Testis (tissue), 3 donors: Measurements from ENCODE around the gene CAMK2G. TPM values are rescaled to one million over a fixed set of nuclear protein-coding genes. Genes with fewer than 3 reads are reported as not detected.

Source experiments
- DNase-seq: peaks from one replicate; pipeline ENCODE4 v3.0.0-alpha.2; 2019
- H3K27ac ChIP-seq, 2 donors: fragments of 200-600 bp; sonication (generic); one replicate each; pipeline ENCODE4 v1.5.1; 2019
- H3K27me3 ChIP-seq: fragments of 200-600 bp; sonication (generic); one replicate; pipeline ENCODE4 v1.5.1; 2019
- H3K36me3 ChIP-seq: fragments of 200-600 bp; sonication (generic); one replicate; pipeline ENCODE4 v1.5.1; 2017; ENCODE audit warnings: low read depth; ENCODE audit errors: missing control alignments
- H3K4me1 ChIP-seq: fragments of 200-600 bp; sonication (generic); one replicate; pipeline ENCODE4 v1.5.1; 2019
- H3K4me3 ChIP-seq, 2 donors: fragments of 200-600 bp; sonication (generic); one replicate each; pipeline ENCODE4 v1.5.1; 2017 to 2019
- H3K9me3 ChIP-seq: fragments of 200-600 bp; sonication (generic); one replicate; pipeline ENCODE4 v1.5.1; 2017
- POLR2A ChIP-seq: fragments of 450-650 bp; IDR thresholded peaks from one replicate; pipeline ENCODE4 v1.6.1; 2017; ENCODE audit warnings: antibody characterized with exemption, mild to moderate bottlenecking, moderate library complexity
- WGBS, 2 donors: methylation state at CpG; one replicate each; pipeline ENCODE4 v1.1.5; 2018; 5-methylcytosine and 5-hydroxymethylcytosine counted together
- intact Hi-C: fragments of 100-400 bp; cut with DNase I; formaldehyde crosslinking; loops from one replicate; pipeline ENCODE4 v1.15.1; 2023; ENCODE audit warnings: low total_unique reads
- polyA plus RNA-seq: library from polyadenylated mRNA; stranded (reverse); fragments of 350-450 nt; fragmentation: Illumina TruSeq; extraction: RNeasy Lipid Tissue Mini Kit (QIAGEN cat#74804); gene quantifications from one replicate; pipeline ENCODE4 v1.2.3, GENCODE V29; 2014; ENCODE audit warnings: low read depth, low replicate concordance; ENCODE audit not compliant: insufficient read depth
- total RNA-seq, 2 donors: library from RNA; depleted of rRNA; stranded (reverse); fragments of >200 nt; gene quantifications; one replicate each; pipeline ENCODE4 v1.2.3, GENCODE V29; 2016
- TF ChIP-seq, protein P1 (sequence below), 3 experiments: fragments of 450-650 bp in 2 of 3; fragments of 200-600 bp in 1 of 3; sonication (generic) in 1 of 3; IDR thresholded peaks; one replicate each; pipeline ENCODE4 v1.5.1; 2016 to 2019; ENCODE audit warnings: antibody characterized with exemption in 3 of 3, mild to moderate bottlenecking in 2 of 3, moderate library complexity in 1 of 3

CAMK2G gene
- total and polyA plus RNA-seq, 3 donors from 2014 or later, result 16.5 to 29.7 (median 25.4) TPM

- H3K4me1 ChIP-seq, result peaks cover 12% of the 10 kb centered on the region
Observed at GRCh38 chr10:73911553-73912004, 37.2 kb upstream of the CAMK2G start.

GRCh38 chr10:73910764-73911552, 36.6 kb upstream of the CAMK2G start, which contains the start of gene PLAU:
TSS of gene PLAU (plus strand) at chr10:73911132. CDS start at chr10:73911556, 424 bp downstream.
- Histone ChIP-seq H3K27me3 (no peaks in the 10 kb centered on the region), H3K27ac (no peak within 1 kb of the TSS), H3K9me3 (no peaks in the 10 kb centered on the region), H3K4me3 (peak within 1 kb of the TSS; percentile 44 to 50), H3K4me1 (peaks cover 16% of the 10 kb centered on the region), H3K36me3 (no peaks in the 10 kb centered on the region)
- WGBS, 2 donors, result 2 to 8% methylated on average over 8 to 59 of the region's 74 CpGs
- DNase-seq, result peak; percentile 41
- intact Hi-C loops, result no loop called here
- TF ChIP-seq, protein P1, sequence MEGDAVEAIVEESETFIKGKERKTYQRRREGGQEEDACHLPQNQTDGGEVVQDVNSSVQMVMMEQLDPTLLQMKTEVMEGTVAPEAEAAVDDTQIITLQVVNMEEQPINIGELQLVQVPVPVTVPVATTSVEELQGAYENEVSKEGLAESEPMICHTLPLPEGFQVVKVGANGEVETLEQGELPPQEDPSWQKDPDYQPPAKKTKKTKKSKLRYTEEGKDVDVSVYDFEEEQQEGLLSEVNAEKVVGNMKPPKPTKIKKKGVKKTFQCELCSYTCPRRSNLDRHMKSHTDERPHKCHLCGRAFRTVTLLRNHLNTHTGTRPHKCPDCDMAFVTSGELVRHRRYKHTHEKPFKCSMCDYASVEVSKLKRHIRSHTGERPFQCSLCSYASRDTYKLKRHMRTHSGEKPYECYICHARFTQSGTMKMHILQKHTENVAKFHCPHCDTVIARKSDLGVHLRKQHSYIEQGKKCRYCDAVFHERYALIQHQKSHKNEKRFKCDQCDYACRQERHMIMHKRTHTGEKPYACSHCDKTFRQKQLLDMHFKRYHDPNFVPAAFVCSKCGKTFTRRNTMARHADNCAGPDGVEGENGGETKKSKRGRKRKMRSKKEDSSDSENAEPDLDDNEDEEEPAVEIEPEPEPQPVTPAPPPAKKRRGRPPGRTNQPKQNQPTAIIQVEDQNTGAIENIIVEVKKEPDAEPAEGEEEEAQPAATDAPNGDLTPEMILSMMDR (IDR thresholded peaks at IDR 0.05), result no peak

More at GRCh38 chr10:73911553-73912004, 37.2 kb upstream of the CAMK2G start:
- Histone ChIP-seq H3K27me3 (no peaks in the 10 kb centered on the region), H3K27ac (no peak overlapping the region), H3K36me3 (no peaks in the 10 kb centered on the region), H3K4me3 (peak overlapping the region; percentile 44 to 50), H3K9me3 (no peaks in the 10 kb centered on the region)
- 21 to 23% methylated on average over 7 to 14 of the region's 14 CpGs for WGBS, 2 donors
- DNase-seq, result peak; percentile 28
- intact Hi-C loops, result no loop called here
- no peak for TF ChIP-seq POLR2A
- TF ChIP-seq, protein P1 (IDR thresholded peaks at IDR 0.05), result no peak

DNA sequence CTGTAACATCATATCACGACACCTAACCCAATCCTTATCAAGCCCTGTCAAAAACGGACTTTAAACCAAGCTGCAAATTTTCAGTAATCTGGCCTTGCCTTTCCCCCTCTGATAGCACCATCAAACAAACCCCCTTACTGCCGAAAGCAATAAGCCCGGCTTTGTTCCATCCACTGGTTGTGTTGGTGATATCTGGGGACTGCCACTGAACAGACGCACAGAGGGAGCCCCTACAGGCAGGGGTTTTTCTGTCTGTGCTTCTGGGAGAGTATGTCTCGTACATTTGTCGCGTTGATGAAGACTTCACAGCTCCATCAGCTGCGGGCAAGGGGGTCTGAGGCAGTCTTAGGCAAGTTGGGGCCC, 36.0 kb upstream of the CAMK2G start:
- H3K27ac ChIP-seq, result no peak overlapping the region
- intact Hi-C loops, result no loop called here
- 34 to 46% methylated on average over 9 of the region's 9 CpGs for WGBS, 2 donors
- TF ChIP-seq, protein P1 (IDR thresholded peaks at IDR 0.05), result no peak
- TF ChIP-seq POLR2A, result no peak
- H3K4me1 ChIP-seq, result peaks cover 16% of the 10 kb centered on the region
- peak overlapping the region in 1 of 2 donors; percentile 50 for H3K4me3 ChIP-seq
- no peaks in the 10 kb centered on the region for H3K36me3 ChIP-seq
- DNase-seq, result no peak
- H3K9me3 ChIP-seq, result no peaks in the 10 kb centered on the region
- H3K27me3 ChIP-seq, result no peaks in the 10 kb centered on the region

GRCh38 chr10:73909540-73910115, 35.3 kb upstream of the CAMK2G start:
- Histone ChIP-seq H3K27ac (no peak overlapping the region), H3K36me3 (no peaks in the 10 kb centered on the region), H3K4me3 (no peak overlapping the region), H3K27me3 (no peaks in the 10 kb centered on the region), H3K4me1 (peaks cover 16% of the 10 kb centered on the region), H3K9me3 (no peaks in the 10 kb centered on the region)
- DNase-seq, result no peak
- intact Hi-C loops, result no loop called here
- no peak for TF ChIP-seq POLR2A
- TF ChIP-seq, protein P1 (IDR thresholded peaks at IDR 0.05), result no peak
- WGBS, 2 donors, result 83 to 86% methylated on average over 4 of the region's 4 CpGs
